C4-2B (cell line): ENCODE measurements around the gene THBS2.

Experiments
- CTCF ChIP-seq: fragments of 450-650 bp; conservative IDR thresholded peaks from 2 replicates; pipeline ENCODE4 v1.5.1; 2017; ENCODE audit warnings: mild to moderate bottlenecking
- ZFX ChIP-seq: fragments of 450-650 bp; IDR thresholded peaks from 2 replicates; pipeline ENCODE4 v1.6.1; 2017

DNA sequence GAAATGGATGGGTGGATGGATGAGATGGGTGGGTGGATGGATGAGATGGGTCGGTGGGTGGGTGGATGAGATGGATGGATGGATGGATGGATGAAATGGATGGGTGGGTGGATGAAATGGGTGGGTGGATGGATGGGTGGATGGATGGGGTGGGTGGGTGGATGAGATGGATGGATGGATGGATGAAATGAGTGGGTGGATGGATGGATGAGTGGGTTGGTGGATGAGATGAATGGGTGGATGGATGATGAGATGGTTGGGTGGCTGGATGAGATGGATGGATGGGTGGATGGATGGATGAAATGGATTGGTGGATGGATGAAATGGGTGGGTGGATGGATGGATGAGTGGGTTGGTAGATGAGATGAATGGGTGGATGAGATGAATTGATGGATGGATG is 35.7 kb downstream of the THBS2 start:
- TF ChIP-seq CTCF (no peak), ZFX (no peak)
